H1 (cell line): Measurements from ENCODE around the gene CLCF1. TPM values are rescaled to one million over a fixed set of nuclear protein-coding genes. Genes with fewer than 3 reads are reported as not detected.
A peak's percentile ranks its signal among the peaks of the same experiment; 100 is the strongest.

Experiments
- CTCF ChIA-PET: fragments of 300-600 bp; sonication (Branson Sonifier 250); formaldehyde crosslinking; loops from one replicate; lab custom pipeline; 2021; ENCODE audit not compliant: partially characterized antibody; lab: Charles Lee
- POLR2A ChIA-PET: fragments of 300-600 bp; sonication (Branson Sonifier 250); formaldehyde crosslinking; loops from one replicate; lab custom pipeline; 2021; ENCODE audit warnings: inconsistent platforms; ENCODE audit not compliant: partially characterized antibody; lab: Charles Lee
- DNase-seq, 2 experiments: peaks; one replicate each; pipeline versions ENCODE4 v3.0.0 to v3.0.0-alpha.2; 2010 to 2022; ENCODE audit warnings: low spot score in 2 of 2, low read depth in 1 of 2, mixed read lengths in 1 of 2
- FAIRE-seq: peaks from 2 replicates; lab custom pipeline; 2011; peaks lifted over from hg19 to GRCh38; lab: Jason Lieb, UNC
- H2AFZ ChIP-seq: 2 replicates; pipeline ENCODE4 v1.8.1; 2012; ENCODE audit warnings: low read length, inconsistent platforms
- H2AK5ac ChIP-seq: 2 replicates; pipeline ENCODE4 v1.6.1; 2013; ENCODE audit warnings: low read depth, low read length
- H2BK120ac ChIP-seq: replicated peaks from 2 replicates; pipeline ENCODE3; 2013; ENCODE audit warnings: low read depth, low read length, inconsistent platforms
- H2BK12ac ChIP-seq: 2 replicates; pipeline ENCODE4 v1.6.1; 2013; ENCODE audit warnings: low read depth, low read length
- H2BK15ac ChIP-seq: 2 replicates; pipeline ENCODE4 v1.6.1; 2013; ENCODE audit warnings: low read length
- H2BK20ac ChIP-seq: 2 replicates; pipeline ENCODE4 v1.6.1; 2013; ENCODE audit warnings: low read length
- H2BK5ac ChIP-seq: 2 replicates; pipeline ENCODE4 v1.6.1; 2013; ENCODE audit warnings: low read depth, low read length
- H3K14ac ChIP-seq: 2 replicates; pipeline ENCODE4 v1.6.1; 2013; ENCODE audit warnings: inconsistent platforms; ENCODE audit not compliant: insufficient read length
- H3K18ac ChIP-seq: 2 replicates; pipeline ENCODE4 v1.6.1; 2013; ENCODE audit warnings: low read length; ENCODE audit errors: extremely low read depth
- H3K23ac ChIP-seq: 2 replicates; pipeline ENCODE4 v1.6.1; 2013; ENCODE audit warnings: inconsistent platforms; ENCODE audit not compliant: insufficient read length
- H3K23me2 ChIP-seq: 2 replicates; pipeline ENCODE4 v1.6.1; 2013; ENCODE audit warnings: low read depth, low read length
- H3K27ac ChIP-seq: 2 replicates; pipeline ENCODE4 v1.6.1; 2011; ENCODE audit warnings: low read depth, low read length, inconsistent platforms
- H3K27me3 ChIP-seq, 4 experiments: replicated peaks in 1 of 4; 1 replicate in 1 of 4; 2 replicates in 3 of 4; pipeline versions ENCODE4 v1.6.1 to v1.8.1; 2011 to 2013; ENCODE audit warnings: low read length in 3 of 4, mild to moderate bottlenecking in 3 of 4, inconsistent platforms in 2 of 4, mixed read lengths in 2 of 4, moderate library complexity in 1 of 4; ENCODE audit not compliant: control insufficient read depth in 3 of 4, insufficient read depth in 3 of 4; ENCODE audit errors: extremely low read depth in 1 of 4
- H3K36me3 ChIP-seq, 4 experiments: 2 replicates each; pipeline versions ENCODE4 v1.6.1 to v1.8.1; 2011 to 2013; ENCODE audit warnings: mild to moderate bottlenecking in 4 of 4, low read length in 3 of 4, moderate library complexity in 2 of 4, control low read depth in 1 of 4, inconsistent platforms in 1 of 4; ENCODE audit not compliant: insufficient read depth in 4 of 4, control insufficient read depth in 2 of 4
- H3K4ac ChIP-seq: replicated peaks from 2 replicates; pipeline ENCODE3; 2013; ENCODE audit warnings: low read length, low read depth, mixed read lengths, inconsistent platforms; ENCODE audit not compliant: insufficient read length
- H3K4me1 ChIP-seq, 4 experiments: replicated peaks in 1 of 4; 1 replicate in 1 of 4; 2 replicates in 3 of 4; pipeline versions ENCODE4 v1.6.1 to v1.8.1; 2011 to 2013; ENCODE audit warnings: low read length in 3 of 4, inconsistent platforms in 2 of 4, mixed read lengths in 1 of 4; ENCODE audit not compliant: insufficient read depth in 4 of 4, control insufficient read depth in 3 of 4
- H3K4me2 ChIP-seq, 2 experiments: 2 replicates each; pipeline versions ENCODE4 v1.6.1 to v1.8.1; 2011 to 2013; ENCODE audit warnings: low read depth in 2 of 2, low read length in 2 of 2, control low read depth in 1 of 2, inconsistent platforms in 1 of 2, mild to moderate bottlenecking in 1 of 2; ENCODE audit not compliant: insufficient read depth in 1 of 2
- H3K4me3 ChIP-seq, 4 experiments: fragments of 200-600, 300-600 bp in 1 of 4; sonication (generic), shearing (Covaris generic), sonication (Bioruptor Twin) in 1 of 4; 2 replicates each; pipeline versions ENCODE4 v1.5.1 to v1.8.1; 2011 to 2016; ENCODE audit warnings: low read length in 4 of 4, low read depth in 3 of 4, control low read depth in 2 of 4, inconsistent platforms in 2 of 4, mild to moderate bottlenecking in 2 of 4, mixed read lengths in 1 of 4, moderate library complexity in 1 of 4; ENCODE audit not compliant: insufficient read depth in 2 of 4; ENCODE audit errors: extremely low read depth in 1 of 4
- H3K56ac ChIP-seq: replicated peaks from 2 replicates; pipeline ENCODE3; 2013; ENCODE audit warnings: low read depth, mild to moderate bottlenecking, mixed read lengths, low read length, inconsistent platforms; ENCODE audit not compliant: insufficient read length
- H3K79me1 ChIP-seq: 2 replicates; pipeline ENCODE4 v1.6.1; 2013; ENCODE audit warnings: low read depth, low read length, control low read depth
- H3K79me2 ChIP-seq, 2 experiments: 2 replicates each; pipeline versions ENCODE4 v1.6.1 to v1.8.1; 2012 to 2013; ENCODE audit warnings: low read length in 2 of 2, mild to moderate bottlenecking in 2 of 2, inconsistent platforms in 1 of 2; ENCODE audit not compliant: insufficient read depth in 2 of 2, control insufficient read depth in 1 of 2
- H3K9ac ChIP-seq, 4 experiments: replicated peaks in 1 of 4; 1 replicate in 1 of 4; 2 replicates in 3 of 4; pipeline versions ENCODE4 v1.6.1 to v1.8.1; 2011 to 2013; ENCODE audit warnings: low read depth in 3 of 4, low read length in 3 of 4, control low read depth in 2 of 4, mild to moderate bottlenecking in 2 of 4, moderate library complexity in 2 of 4, inconsistent platforms in 1 of 4; ENCODE audit errors: extremely low read depth in 1 of 4
- H3K9me3 ChIP-seq, 2 experiments: 2 replicates each; pipeline versions ENCODE4 v1.6.1 to v1.8.1; 2012 to 2013; ENCODE audit warnings: mild to moderate bottlenecking in 2 of 2, moderate library complexity in 2 of 2, control low read depth in 1 of 2, inconsistent platforms in 1 of 2, low read depth in 1 of 2, low read length in 1 of 2, mixed read lengths in 1 of 2; ENCODE audit not compliant: insufficient read depth in 2 of 2
- H4K20me1 ChIP-seq, 2 experiments: replicated peaks in 1 of 2; 2 replicates each; pipeline versions ENCODE3 to v1.8.1; 2011 to 2013; ENCODE audit warnings: inconsistent platforms in 2 of 2, low read length in 2 of 2, mild to moderate bottlenecking in 1 of 2; ENCODE audit not compliant: insufficient read depth in 2 of 2, control insufficient read depth in 1 of 2
- H4K5ac ChIP-seq: 2 replicates; pipeline ENCODE4 v1.6.1; 2013; ENCODE audit warnings: low read length, low read depth, mixed read lengths, inconsistent platforms; ENCODE audit not compliant: insufficient read length
- H4K8ac ChIP-seq: 2 replicates; pipeline ENCODE4 v1.8.0; 2013; ENCODE audit warnings: mild to moderate bottlenecking, moderate library complexity, low read length, inconsistent platforms; ENCODE audit not compliant: insufficient read depth; ENCODE audit errors: extremely low read depth
- H4K91ac ChIP-seq: replicated peaks from 2 replicates; pipeline ENCODE3; 2013; ENCODE audit warnings: low read length, mixed read lengths, inconsistent platforms; ENCODE audit not compliant: insufficient read length
- CBX5 ChIP-seq: fragments of 300-800, 300-1000 bp; sonication (generic); IDR thresholded peaks from 2 replicates; pipeline ENCODE4 v1.7.1; 2016; ENCODE audit warnings: antibody characterized with exemption, low read length, low read depth
- CHD2 ChIP-seq: IDR thresholded peaks from 2 replicates; pipeline ENCODE4 v1.6.1; 2012; ENCODE audit warnings: low read length, improper control_type of control experiment
- CTCF ChIP-seq, 3 experiments: IDR thresholded peaks; 1 replicate in 2 of 3; 2 replicates in 1 of 3; pipeline versions ENCODE4 v1.5.1 to v1.6.1; 2011; ENCODE audit warnings: low read length in 3 of 3, mild to moderate bottlenecking in 3 of 3, inconsistent platforms in 2 of 3, low read depth in 1 of 3, moderate library complexity in 1 of 3; ENCODE audit not compliant: insufficient read depth in 1 of 3; ENCODE audit errors: control extremely low read depth in 1 of 3
- EP300 ChIP-seq, 2 experiments: IDR thresholded peaks; 1 replicate in 1 of 2; 2 replicates in 1 of 2; pipeline ENCODE4 v1.6.1; 2011 to 2012; ENCODE audit warnings: low read depth in 2 of 2, low read length in 2 of 2, mild to moderate bottlenecking in 2 of 2, borderline replicate concordance in 1 of 2, inconsistent platforms in 1 of 2, moderate library complexity in 1 of 2
- PHF8 ChIP-seq: fragments of 200-600 bp; sonication (generic); conservative IDR thresholded peaks from 2 replicates; pipeline ENCODE4 v1.7.1; 2012; ENCODE audit warnings: low read depth, mild to moderate bottlenecking, inconsistent platforms, low read length, moderate library complexity
- POLR2AphosphoS5 ChIP-seq: IDR thresholded peaks from 2 replicates; pipeline ENCODE4 v1.6.1; 2011; ENCODE audit warnings: low read depth, low read length
- POU5F1 ChIP-seq: IDR thresholded peaks from 2 replicates; pipeline ENCODE4 v1.6.1; 2011; ENCODE audit warnings: low read depth, mild to moderate bottlenecking, low read length, moderate library complexity
- whole genome bisulfite sequencing, 2 experiments: shearing (Covaris generic) in 1 of 2; methylation state at CpG; one replicate each; pipeline versions ENCODE4 v1.1.6 to v1.1.7; 2013 to 2015; ENCODE audit warnings: low lambda C conversion rate in 2 of 2, mixed read lengths in 2 of 2, inconsistent platforms in 1 of 2, low coverage in 1 of 2, missing lambda C conversion rate in 1 of 2; ENCODE audit not compliant: insufficient replicate concordance in 2 of 2, insufficient coverage in 1 of 2, insufficient read length in 1 of 2; ENCODE audit errors: extremely low coverage in 1 of 2, missing lambda C conversion rate in 1 of 2; 5-methylcytosine and 5-hydroxymethylcytosine counted together
- polyA plus RNA-seq, 7 experiments: library from polyadenylated mRNA; depleted of rRNA in 3 of 7; stranded (reverse) in 5 of 7; unstranded in 2 of 7; fragments of >200 nt in 5 of 7; fragments of 200-250 nt in 2 of 7; gene quantifications; 1 replicate in 5 of 7; 2 replicates in 1 of 7; 4 replicates in 1 of 7; pipeline versions ENCODE4 v1.2.1 to v1.2.3, GENCODE V29; 2011 to 2013; ENCODE audit warnings: missing spikeins in 2 of 7, mixed read lengths in 2 of 7
- total RNA-seq: library from RNA; stranded (reverse); fragmentation: NEBNext Ultra II Directional; extraction: Animal tissue kit (Norgen Biotek cat#: 25700); gene quantifications from 2 replicates; pipeline ENCODE4 v1.2.1, GENCODE V29; 2021

Gene CLCF1
- total and polyA plus RNA-seq, 2 of the 8 experiments (the other 6 are each of a cell fraction or from before 2014, with no cell fraction given), result 0.32 to 1.2 TPM

GRCh38 chr11:67406969-67407687 lies 33.7 kb upstream of the CLCF1 start:
- no peaks in the 10 kb centered on the region for H3K9me3 ChIP-seq
- no peak overlapping the region for H4K91ac ChIP-seq
- H2AFZ ChIP-seq, result no peak overlapping the region
- no peak overlapping the region for H3K23ac ChIP-seq
- CTCF ChIA-PET, result interaction anchor here (0.5 to 1.2 kb wide), 6 partner anchors 9 to 147 kb away, joined by 3 to 6 read pairs (median 4); no protein-coding TSS in a partner anchor
- TF ChIP-seq PHF8, result no peak
- no peak for TF ChIP-seq POLR2AphosphoS5
- no peak for TF ChIP-seq CHD2
- TF ChIP-seq POU5F1, result no peak
- no peak for TF ChIP-seq EP300 (IDR thresholded peaks at IDR 0.05; ENCODE audit: borderline replicate concordance in 1 of 2, low read depth in 2 of 2, low read length in 2 of 2)
- no peak for TF ChIP-seq CBX5
- TF ChIP-seq CTCF (IDR thresholded peaks at IDR 0.05; ENCODE audit: control extremely low read depth in 1 of 3, insufficient read depth in 1 of 3, low read depth in 1 of 3, low read length in 3 of 3), result no peak
- TF ChIP-seq, all 59 proteins: peak for 0
- Histone ChIP-seq H2BK12ac (no peak overlapping the region), H2BK15ac (no peak overlapping the region), H3K79me2 (no peaks in the 10 kb centered on the region), H3K4me3 (no peak overlapping the region), H3K79me1 (no peaks in the 10 kb centered on the region), H3K23me2 (no peaks in the 10 kb centered on the region), H2AK5ac (no peak overlapping the region), H3K27me3 (peaks cover 0 to 10% (median 3%) of the 10 kb centered on the region in 4 experiments; a peak in 3 of 7 replicates), H4K8ac (peak overlapping the region; percentile 57; the same call in 1 of the 2 replicates), H3K4me1 (peaks cover 0 to 11% (median 7%) of the 10 kb centered on the region in 4 experiments; a peak in 5 of 7 replicates), H3K9ac (no peak overlapping the region; a peak in 1 of 7 replicates), H2BK20ac (no peak overlapping the region), H3K27ac (no peak overlapping the region), H2BK5ac (no peak overlapping the region), H2BK120ac (no peak overlapping the region), H4K5ac (no peak overlapping the region), H3K56ac (no peak overlapping the region), H3K18ac (no peak overlapping the region), H3K4ac (no peak overlapping the region), H4K20me1 (no peaks in the 10 kb centered on the region), H3K36me3 (no peaks in the 10 kb centered on the region), H3K4me2 (no peak overlapping the region), H3K14ac (no peak overlapping the region)
- 78% methylated on average over 12 of the region's 12 CpGs; no CpG with 5 or more reads in 1 of the 2 experiments for WGBS, 2 experiments
- no peak for FAIRE-seq
- no peak for DNase-seq
- POLR2A ChIA-PET, result interaction anchor here (0.8 to 1.9 kb wide), 11 partner anchors 9 to 118 kb away, joined by 3 to 8 read pairs (median 3); partner anchors contain the start of genes ANKRD13D, POLD4, PTPRCAP and RAD9A
